T-helper 1 cell (primary cell): ENCODE data around the gene TERT.
"Not testable (repeated sequence)": the region's sequence is repeated elsewhere in the genome, so short reads cannot be mapped to it uniquely, and the experiment has no call there.

Source experiments
- DNase-seq, 5 donors: peaks; one replicate each; pipeline ENCODE4 v3.0.0-alpha.2; 2012 to 2020

The TERT gene

DNA sequence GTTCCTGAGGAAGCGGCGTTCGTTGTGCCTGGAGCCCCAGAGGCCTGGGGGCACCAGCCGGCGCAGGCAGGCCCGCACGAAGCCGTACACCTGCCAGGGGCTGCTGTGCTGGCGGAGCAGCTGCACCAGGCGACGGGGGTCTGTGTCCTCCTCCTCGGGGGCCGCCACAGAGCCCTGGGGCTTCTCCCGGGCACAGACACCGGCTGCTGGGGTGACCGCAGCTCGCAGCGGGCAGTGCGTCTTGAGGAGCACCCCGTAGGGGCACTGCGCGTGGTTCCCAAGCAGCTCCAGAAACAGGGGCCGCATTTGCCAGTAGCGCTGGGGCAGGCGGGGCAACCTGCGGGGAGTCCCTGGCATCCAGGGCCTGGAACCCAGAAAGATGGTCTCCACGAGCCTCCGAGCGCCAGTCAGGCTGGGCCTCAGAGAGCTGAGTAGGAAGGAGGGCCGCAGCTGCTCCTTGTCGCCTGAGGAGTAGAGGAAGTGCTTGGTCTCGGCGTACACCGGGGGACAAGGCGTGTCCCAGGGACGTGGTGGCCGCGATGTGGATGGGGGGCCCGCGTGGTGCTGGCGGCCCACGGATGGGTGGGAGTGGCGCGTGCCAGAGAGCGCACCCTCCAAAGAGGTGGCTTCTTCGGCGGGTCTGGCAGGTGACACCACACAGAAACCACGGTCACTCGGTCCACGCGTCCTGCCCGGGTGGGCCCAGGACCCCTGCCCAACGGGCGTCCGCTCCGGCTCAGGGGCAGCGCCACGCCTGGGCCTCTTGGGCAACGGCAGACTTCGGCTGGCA is 1.3 kb downstream of the TERT start:
- DNase-seq = no peak

DNA sequence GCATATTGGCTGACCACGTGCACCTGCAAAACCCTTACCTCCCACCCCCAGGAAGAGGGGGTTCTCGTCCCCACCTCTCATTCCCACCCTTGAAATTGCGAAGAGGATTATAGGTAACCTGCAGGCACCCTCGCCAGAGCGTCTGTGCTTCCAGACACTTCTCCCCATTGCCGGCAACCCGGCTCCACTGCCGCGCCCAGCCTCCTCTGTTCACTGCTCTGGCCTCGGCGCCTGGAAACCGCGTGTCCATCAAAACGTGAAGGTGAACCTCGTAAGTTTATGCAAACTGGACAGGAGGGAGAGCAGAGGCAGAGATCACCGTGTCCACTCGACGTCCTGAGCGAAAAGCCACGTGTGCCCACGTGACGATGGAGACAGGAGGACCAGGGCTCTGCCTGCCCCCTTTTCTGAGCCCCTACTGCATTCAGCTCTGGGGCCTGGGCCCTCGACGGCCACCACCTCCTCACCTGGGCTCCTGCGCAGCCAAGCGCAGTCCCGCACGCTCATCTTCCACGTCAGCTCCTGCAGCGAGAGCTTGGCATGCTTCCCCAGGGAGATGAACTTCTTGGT is 1.9 kb downstream of the TERT start:
- DNase-seq = no peak

DNA sequence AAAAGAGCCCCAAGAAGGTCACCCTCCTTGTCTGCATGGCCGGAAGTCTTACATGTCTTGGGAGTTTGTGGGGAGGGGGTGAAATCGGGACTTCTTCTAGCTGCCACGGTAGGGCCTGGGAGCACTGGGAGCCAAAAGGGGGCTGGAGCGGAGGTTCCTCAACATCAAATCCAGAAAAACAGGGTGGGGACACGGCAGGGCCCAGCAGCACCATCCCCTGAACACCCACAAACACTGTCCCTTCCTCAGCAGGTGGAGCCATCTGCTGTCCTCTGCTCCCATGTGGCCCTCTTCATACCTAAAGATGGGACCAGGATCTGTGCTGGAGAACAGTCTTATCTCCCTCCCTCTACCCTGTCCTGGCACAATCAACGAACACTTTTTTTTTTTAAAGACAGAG is 2.7 kb downstream of the TERT start:
- no peak for DNase-seq

DNA sequence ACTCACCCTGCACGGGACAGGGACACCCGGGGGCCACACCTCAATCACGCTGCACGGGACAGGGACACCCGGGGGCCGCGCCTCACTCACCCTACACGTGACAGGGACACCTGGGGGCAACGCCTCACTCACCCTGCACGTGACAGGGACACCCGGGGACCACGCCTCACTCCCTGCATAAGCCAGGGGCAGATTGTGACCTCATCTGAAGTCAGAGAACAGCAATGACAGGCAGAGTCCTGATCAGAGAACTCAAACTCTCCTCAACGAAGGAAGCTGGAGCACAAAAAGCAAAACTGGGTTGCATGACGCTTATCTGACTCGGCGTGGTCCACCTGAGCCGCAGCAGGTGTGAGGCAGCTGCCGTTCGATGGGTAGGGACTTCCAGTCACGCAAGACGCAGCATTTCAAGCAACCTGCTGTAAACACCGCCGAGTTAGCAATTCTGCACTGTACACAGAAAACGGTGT is 3.2 kb downstream of the TERT start:
- DNase-seq = no peak

DNA sequence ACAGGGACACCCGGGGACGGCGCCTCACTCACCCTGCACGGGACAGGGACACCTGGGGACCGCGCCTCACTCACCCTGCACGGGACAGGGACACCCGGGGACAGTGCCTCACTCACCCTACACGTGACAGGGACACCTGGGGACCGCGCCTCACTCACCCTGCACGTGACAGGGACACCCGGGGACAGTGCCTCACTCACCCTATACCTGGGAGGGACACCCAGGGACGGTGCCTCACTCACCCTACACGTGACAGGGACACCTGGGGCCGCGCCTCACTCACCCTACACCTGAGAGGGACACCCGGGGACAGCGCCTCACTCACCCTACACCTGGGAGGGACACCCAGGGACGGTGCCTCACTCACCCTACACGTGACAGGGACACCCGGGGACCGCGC is 3.9 kb downstream of the TERT start:
- not testable (repeated sequence) for DNase-seq

DNA sequence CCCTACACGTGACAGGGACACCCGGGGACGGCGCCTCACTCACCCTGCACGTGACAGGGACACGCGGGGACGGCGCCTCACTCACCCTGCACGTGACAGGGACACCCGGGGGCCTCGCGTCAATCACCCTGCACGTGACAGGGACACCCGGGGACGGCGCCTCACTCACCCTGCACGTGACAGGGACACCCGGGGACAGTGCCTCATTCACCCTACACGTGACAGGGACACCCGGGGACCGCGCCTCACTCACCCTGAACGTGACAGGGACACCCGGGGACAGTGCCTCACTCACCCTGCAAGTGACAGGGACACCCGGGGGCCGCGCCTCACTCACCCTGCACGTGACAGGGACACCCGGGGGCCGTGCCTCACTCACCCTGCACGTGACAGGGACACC is 5.3 kb downstream of the TERT start:
- not testable (repeated sequence) for DNase-seq

DNA sequence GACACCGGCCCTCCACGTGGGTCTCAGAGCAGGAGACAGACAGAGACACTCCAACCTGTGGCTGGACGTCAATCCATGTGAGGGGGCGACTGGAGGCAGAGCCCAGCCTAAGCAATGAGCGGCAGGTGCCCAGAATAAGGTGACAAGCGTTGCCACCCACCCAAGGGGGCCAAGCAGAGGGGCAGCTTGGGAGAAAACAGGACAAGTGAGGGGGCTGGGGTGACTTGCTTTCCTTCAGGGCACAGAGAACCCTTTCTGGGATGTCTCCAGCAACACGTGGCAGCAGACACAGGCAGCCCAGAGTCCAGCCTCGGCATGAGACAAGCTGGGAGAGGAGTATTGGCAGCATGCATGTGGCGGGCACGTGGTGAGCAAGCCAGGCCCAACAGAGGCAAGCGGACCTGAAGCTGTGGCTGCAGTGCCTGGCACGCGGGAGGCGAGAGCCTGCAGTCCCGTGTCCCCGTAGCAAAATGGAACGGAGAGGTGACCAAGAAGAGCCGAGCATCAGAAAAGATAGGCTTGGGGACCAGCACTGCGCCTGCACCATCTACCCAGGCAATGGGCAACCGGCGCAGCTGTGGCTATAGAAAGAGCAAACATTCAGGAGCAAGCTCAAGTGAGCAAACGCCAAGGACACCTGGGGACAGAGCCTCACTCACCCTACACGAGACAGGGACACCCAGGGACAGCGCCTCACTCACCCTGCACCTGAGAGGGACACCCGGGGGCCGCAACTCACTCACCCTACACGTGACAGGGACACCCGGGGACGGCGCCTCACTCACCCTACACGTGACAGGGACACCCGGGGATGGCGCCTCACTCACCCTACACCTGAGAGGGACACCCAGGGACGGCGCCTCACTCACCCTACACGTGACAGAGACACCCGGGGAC is 6.2 kb downstream of the TERT start:
- DNase-seq = no peak

DNA sequence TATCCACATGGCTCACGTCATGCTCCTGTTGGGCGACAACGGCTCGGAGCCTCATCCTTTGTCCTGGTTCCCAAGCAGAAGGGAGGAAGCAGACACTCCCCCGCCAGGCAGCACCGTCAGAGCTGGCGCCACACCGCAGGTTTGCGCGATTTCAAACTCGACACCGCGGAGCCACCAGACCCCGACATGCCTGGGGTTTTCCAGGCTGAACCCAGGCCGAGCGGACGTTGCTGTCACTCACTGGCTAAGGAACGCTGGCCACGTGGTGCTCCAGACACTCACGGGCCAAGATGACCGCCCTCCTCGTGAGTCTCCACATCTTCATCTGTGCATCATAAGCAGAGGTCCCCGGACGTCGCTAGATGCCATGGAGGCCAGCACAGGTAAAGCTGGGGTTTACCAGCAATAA is 9.0 kb downstream of the TERT start:
- DNase-seq = no peak

DNA sequence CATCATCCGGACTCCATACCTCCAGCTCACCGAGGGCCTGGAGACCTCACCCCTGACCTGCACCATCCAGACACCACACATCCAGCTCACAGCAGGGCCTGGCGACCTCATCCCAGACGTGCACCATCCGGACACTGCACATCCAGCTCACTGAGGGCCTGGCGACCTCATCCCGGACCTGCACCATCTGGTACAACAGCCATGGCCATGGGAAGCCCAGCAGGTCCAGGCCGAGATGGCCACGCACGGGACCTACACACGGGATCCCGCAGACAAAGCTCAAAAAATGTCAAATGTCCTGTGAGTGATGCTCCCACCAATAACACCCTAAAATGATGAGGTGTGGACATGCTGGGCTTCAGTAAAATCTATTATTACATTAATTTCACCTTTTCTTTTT is 9.7 kb downstream of the TERT start:
- no peak for DNase-seq

DNA sequence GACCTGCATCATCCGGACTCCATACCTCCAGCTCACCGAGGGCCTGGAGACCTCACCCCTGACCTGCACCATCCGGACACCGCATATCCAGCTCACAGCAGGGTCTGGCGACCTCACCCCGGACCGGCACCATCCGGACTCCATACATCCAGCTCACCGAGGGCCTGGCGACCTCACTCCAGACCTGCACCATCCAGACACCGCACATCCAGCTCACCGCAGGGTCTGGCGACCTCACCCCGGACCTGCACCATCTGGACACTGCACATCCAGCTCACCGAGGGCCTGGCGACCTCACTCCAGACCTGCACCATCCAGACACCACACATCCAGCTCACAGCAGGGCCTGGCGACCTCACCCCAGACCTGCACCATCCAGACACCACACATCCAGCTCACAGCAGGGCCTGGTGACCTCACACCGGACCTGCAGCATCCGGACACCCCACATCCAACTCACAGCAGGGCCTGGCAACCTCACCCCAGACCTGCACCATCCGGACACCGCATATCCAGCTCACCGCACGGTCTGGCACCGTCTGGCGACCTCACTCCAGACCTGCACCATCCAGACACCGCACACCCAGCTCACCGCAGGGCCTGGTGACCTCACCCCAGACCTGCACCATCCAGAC is 10.4 kb downstream of the TERT start:
- not testable (repeated sequence) for DNase-seq

DNA sequence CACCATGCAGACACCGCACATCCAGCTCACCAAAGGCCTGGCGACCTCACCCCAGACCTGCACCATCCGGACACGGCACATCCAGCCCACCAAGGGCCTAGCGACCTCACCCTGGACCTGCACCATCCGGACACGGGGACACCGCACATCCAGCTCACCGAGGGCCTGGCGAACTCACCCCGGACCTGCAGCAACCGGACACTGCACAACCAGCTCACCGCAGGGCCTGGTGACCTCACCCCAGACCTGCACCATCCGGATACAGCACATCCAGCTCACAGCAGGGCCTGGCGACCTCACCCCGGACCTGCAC is 11.2 kb downstream of the TERT start:
- not testable (repeated sequence) for DNase-seq

DNA sequence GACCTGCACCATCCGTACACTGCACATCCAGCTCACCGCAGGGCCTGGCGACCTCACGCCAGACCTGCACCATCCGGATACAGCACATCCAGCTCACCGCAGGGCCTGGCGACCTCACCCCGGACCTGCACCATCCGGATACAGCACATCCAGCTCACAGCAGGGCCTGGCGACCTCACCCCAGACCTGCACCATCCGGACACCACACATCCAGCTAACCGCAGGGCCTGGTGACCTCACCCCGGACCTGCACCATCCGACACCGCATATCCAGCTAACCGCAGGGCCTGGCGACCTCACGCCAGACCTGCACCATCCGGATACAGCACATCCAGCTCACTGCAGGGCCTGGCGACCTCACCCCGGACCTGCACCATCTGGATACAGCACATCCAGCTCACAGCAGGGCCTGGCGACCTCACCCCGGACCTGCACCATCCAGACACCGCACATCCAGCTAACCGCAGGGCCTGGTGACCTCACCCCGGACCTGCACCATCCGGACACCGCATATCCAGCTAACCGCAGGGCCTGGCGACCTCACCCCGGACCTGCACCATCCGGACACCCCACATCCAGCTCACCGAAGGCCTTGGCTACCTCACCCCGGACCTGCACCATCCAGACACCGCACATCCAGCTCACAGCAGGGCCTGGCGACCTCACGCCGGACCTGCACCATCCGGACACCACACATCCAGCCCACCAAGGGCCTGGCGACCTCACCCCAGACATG is 11.7 kb downstream of the TERT start:
- DNase-seq = not testable (repeated sequence)

DNA sequence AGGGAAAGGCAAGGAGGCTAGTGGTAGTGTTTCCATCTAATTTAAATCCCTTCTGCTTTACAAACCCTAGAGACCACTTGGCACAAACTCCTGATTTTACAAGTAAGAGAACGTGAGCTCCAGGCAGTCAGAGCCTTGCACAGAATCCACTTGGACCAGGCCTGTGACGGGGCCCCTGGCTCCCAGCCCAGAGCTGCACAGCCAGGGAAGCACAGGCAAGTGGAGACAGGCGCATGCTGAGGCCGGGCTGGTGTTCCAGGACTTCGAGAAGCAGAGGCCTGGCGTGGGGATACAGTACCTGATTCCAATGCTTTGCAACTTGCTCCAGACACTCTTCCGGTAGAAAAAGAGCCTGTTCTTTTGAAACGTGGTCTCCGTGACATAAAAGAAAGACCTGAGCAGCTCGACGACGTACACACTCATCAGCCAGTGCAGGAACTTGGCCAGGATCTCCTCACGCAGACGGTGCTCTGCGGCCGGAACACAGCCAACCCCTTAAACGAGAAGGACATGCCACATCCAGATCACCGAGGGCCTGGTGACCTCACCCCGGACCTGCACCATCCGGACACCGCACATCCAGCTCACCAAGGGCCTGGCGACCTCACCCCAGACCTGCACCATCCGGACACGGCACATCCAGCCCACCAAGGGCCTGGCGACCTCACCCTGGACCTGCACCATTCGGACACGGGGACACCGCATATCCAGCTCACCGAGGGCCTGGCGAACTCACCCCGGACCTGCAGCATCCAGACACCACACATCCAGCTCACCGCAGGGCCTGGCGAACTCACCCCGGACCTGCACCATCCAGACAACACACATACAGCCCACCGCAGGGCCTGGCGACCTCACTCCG is 12.5 kb downstream of the TERT start:
- no peak for DNase-seq

DNA sequence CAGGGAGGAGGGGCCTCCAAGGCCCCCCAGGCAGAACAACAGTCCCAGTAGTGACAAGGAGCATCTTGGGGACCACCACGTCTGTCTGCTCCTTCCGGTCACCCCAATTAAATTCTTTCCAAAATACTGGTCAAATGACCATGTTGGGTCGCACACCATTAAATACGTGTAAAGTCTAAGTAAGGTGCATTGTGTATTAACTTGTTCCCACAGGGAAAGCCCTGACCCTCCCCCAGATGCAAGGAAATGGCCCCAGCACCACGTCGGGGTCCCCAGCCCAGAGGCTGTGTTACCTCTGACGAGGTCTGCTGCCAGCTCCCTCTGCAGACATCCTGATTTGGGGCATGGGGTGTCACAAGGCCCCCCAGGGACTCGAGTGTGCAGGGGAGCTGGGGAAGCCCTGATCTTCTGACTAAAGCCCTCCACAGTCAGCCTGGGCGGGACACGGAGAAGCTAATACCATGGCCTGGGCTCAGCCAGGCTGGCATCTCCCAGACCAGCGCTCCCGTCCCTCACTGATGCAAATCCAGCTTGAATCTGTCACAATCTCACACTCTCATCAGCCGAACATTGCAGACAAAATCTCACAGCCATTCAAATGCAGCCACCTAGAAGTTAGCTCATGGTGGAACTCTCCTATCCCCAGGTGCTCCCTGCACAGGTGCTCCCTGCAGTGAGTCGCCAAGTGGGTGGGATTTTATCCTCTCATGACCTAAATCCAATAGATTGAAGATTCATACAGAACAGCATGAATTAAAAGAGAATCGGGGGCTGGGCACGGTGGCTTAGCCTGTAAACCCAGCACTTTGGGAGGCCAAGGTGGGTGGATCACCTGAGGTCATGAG is 13.6 kb downstream of the TERT start:
- no peak for DNase-seq

DNA sequence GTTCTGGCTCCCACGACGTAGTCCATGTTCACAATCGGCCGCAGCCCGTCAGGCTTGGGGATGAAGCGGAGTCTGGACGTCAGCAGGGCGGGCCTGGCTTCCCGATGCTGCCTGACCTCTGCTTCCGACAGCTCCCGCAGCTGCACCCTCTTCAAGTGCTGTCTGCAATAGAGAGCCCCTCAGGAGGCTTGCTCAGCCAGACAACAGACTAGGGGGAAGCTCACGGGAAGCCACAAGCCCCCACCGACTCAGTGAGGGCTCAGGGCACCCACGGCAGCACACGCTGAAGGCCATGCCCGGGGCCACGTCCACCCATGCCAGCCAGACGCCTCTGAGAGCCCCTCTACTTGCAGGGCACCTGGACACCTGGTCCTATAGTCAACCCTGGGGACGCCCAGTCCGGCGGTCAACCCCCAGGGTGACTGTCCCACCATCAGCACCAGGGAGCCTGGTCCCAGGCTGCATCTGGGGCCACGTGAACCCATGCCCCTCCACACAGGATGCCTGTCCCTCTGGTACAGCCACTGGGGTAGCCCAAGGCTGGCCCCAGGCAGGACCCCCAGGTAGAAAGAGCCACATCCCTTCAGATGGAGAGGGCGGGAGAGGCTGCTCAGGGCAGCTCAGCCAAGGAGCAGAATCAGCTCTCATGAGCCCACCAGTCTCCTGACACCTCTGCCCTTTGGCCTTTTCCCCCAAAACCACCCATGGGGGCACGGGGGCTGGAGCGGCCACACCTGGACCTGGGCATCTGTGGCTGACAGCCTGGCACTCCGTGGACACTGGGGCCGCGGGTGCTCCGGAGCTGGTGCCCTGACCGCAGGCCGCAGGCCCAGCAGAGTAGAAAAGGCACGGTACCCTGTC is 14.5 kb downstream of the TERT start:
- no peak for DNase-seq

DNA sequence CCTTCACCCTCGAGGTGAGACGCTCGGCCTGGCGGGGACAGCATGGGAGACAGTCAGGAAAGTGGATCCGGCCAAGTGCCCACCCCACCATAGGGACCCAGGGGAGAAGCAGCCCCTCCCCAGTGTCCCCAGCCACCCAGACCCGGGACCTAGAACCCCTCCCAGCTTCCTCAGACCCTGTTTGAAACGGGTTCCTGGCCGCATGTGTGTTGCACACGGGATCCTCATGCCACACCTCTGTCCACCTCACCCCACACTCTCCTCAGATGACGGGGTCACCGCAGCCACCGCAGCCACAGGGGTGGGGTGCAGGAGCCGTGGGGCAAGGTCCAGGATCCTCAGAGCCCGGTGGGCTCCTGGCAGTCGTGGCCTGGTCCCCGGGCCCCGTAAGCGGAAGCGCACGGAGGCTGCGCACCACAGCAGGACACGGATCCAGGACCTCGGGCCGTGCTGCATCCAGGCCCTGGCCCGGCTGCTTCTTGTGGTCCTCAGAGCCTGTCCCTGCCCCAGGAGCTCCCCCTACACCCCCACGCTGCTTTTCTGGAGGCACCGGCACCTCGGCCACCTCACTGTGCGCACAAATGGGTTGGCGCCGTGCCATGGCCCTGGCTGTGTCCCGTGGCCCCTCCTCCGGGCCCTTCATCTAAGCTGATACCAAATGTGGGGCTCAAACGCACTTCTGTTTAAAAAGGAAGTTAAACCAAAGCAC is 15.3 kb downstream of the TERT start:
- DNase-seq = no peak

DNA sequence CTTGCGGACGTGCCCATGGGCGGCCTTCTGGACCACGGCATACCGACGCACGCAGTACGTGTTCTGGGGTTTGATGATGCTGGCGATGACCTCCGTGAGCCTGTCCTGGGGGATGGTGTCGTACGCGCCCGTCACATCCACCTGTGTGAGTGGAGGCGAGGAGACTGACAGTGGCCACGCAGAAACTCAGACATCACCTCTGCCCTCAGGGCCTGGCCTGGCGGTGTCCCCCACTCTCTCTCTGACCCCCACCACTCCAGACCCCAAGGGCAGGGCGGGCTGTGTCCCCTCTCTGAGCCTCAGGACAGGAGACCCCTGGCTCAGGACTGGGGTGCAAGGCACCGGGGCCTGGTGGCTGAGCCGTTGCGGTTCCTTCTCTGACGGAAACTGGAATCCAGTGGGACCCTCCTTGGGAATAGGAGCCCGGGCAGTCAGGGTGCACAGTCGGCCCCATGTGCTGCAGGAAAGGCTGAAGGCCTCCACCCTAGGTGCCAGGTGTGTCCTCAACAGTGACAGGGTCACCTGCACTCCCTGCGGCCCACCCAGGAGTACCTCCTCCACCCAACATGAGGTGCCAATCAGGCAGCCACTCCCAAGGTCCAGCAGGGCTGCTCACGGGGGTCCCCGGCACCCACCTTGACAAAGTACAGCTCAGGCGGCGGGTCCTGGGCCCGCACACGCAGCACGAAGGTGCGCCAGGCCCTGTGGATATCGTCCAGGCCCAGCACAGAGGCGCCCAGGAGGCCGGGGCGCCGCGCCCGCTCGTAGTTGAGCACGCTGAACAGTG is 16.0 kb downstream of the TERT start:
- DNase-seq = no peak

DNA sequence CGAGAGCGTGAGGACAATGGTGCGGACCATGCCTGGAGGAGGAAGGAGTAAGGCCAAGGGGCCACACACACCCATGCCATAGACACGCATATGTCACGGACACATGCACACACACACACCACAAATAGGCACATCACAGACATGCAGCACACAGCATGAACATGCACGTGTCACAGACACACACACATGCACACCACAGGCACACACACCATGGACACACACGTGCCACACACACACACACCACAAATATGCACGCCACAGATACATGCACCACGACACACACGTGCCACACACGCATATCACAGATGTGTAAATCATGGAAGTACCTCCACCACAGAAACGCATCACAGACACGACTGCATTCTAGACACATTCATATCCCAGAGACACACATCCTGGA is 16.7 kb downstream of the TERT start:
- DNase-seq = no peak
